ENCODE data around the gene PRKCH. TPM values are rescaled to one million over a fixed set of nuclear protein-coding genes. Genes with fewer than 3 reads are reported as not detected.

The PRKCH gene
- total RNA-seq, 1 experiment from 2014 or later = 170 TPM

- Histone ChIP-seq H2AFZ (ENCODE audit: low read length) (no peak overlapping the region), H3K4me2 (ENCODE audit: low read length) (0 out of 2 replicates have a peak overlapping the region, but pooled peaks have one; percentile 11), H3K79me2 (ENCODE audit: low read length) (peaks cover 5% of the 10 kb centered on the region; the same call in 1 of the 2 replicates), H3K9ac (ENCODE audit: low read length) (peak overlapping the region; percentile 85; the same call in 1 of the 2 replicates), H3K4me1 (ENCODE audit: insufficient read depth, low read length) (peaks cover 83% of the 10 kb centered on the region), H3K9me3 (ENCODE audit: low read length) (no peaks in the 10 kb centered on the region), H4K20me1 (ENCODE audit: low read length) (no peaks in the 10 kb centered on the region), H3K27me3 (ENCODE audit: low read length) (no peaks in the 10 kb centered on the region), H3K27ac (ENCODE audit: low read length) (peak overlapping the region; percentile 95), H3F3A (ENCODE audit: low read length, unreplicated experiment) (peaks cover 16% of the 10 kb centered on the region), H3K4me3 (ENCODE audit: low read length) (no peak overlapping the region), H3K9me2 (replicated peaks; ENCODE audit: low read length) (no peaks in the 10 kb centered on the region), H3K36me3 (ENCODE audit: low read depth, low read length) (no peaks in the 10 kb centered on the region)
- DNase-seq (peak; percentile 53), ATAC-seq (no peak)
- ChIA-PET CTCF (no interaction called here), POLR2A (ENCODE audit: unreplicated experiment) (interaction anchor here (1.0 kb wide), 2 partner anchors 31 to 36 kb away, joined by 3 to 6 read pairs; no protein-coding TSS in a partner anchor)
- TF ChIP-seq, protein P1, sequence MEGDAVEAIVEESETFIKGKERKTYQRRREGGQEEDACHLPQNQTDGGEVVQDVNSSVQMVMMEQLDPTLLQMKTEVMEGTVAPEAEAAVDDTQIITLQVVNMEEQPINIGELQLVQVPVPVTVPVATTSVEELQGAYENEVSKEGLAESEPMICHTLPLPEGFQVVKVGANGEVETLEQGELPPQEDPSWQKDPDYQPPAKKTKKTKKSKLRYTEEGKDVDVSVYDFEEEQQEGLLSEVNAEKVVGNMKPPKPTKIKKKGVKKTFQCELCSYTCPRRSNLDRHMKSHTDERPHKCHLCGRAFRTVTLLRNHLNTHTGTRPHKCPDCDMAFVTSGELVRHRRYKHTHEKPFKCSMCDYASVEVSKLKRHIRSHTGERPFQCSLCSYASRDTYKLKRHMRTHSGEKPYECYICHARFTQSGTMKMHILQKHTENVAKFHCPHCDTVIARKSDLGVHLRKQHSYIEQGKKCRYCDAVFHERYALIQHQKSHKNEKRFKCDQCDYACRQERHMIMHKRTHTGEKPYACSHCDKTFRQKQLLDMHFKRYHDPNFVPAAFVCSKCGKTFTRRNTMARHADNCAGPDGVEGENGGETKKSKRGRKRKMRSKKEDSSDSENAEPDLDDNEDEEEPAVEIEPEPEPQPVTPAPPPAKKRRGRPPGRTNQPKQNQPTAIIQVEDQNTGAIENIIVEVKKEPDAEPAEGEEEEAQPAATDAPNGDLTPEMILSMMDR (conservative IDR thresholded peaks at IDR 0.05; ENCODE audit: low read depth, low read length) = no peak
- TF ChIP-seq EZH2 (IDR thresholded peaks at IDR 0.05; ENCODE audit: low read length, unreplicated experiment) (no peak), EZH2phosphoT487 (IDR thresholded peaks at IDR 0.05; ENCODE audit: borderline replicate concordance, low read length) (no peak)
- no TSS peak for BruUV-seq (replicated peaks)
- intact Hi-C loops (cut with micrococcal nuclease) = no loop called here
Observed at GRCh38 chr14:61556455-61556854, 235.1 kb downstream of the PRKCH start.

DNA sequence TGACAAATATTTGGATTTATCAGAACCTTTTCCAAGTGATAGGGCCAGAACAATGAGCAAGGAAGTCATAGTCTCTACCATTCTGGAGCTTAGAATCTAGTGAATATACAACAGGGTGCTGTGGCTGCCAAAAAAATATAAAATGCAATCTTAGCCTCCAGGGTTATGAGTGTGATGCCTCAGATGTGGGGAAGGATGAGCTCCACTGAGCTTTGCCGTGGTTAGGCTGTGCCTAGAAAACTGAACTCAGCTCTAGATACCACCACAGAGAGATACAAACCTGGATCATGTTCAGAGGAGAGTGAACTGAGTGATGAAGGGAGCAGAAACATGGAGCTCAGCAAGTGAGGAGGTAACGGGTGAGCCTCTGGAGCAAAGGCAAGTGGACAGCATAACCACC is 235.9 kb downstream of the PRKCH start:
- POLR2A ChIA-PET (ENCODE audit: unreplicated experiment) = interaction anchor here (1.0 kb wide), 1 partner anchor 37 kb away, joined by 6 read pairs; no protein-coding TSS in a partner anchor
- Histone ChIP-seq H3K9me3 (ENCODE audit: low read length) (no peaks in the 10 kb centered on the region), H3K4me3 (ENCODE audit: low read length) (no peak overlapping the region), H3K27me3 (ENCODE audit: low read length) (no peaks in the 10 kb centered on the region), H3K9me2 (replicated peaks; ENCODE audit: low read length) (no peaks in the 10 kb centered on the region), H3K9ac (ENCODE audit: low read length) (peak overlapping the region; percentile 6; the same call in 1 of the 2 replicates), H3F3A (ENCODE audit: low read length, unreplicated experiment) (peaks cover 20% of the 10 kb centered on the region), H3K27ac (ENCODE audit: low read length) (peak overlapping the region; percentile 95), H4K20me1 (ENCODE audit: low read length) (no peaks in the 10 kb centered on the region), H3K4me1 (ENCODE audit: insufficient read depth, low read length) (peaks cover 90% of the 10 kb centered on the region), H2AFZ (ENCODE audit: low read length) (no peak overlapping the region), H3K36me3 (ENCODE audit: low read depth, low read length) (no peaks in the 10 kb centered on the region), H3K79me2 (ENCODE audit: low read length) (peaks cover 5% of the 10 kb centered on the region; the same call in 1 of the 2 replicates), H3K4me2 (ENCODE audit: low read length) (no peak overlapping the region)
- intact Hi-C loops (cut with micrococcal nuclease) = no loop called here
- DNase-seq (no peak), ATAC-seq (no peak)
- BruUV-seq (replicated peaks) = no TSS peak
- CTCF ChIA-PET = interaction anchor here (0.5 to 0.7 kb wide), 2 partner anchors 102 to 233 kb away, joined by 3 to 7 read pairs; no protein-coding TSS in a partner anchor
- no peak for TF ChIP-seq EZH2phosphoT487 (IDR thresholded peaks at IDR 0.05; ENCODE audit: borderline replicate concordance, low read length)
- TF ChIP-seq, protein P1 (conservative IDR thresholded peaks at IDR 0.05; ENCODE audit: low read depth, low read length) = no peak
- no peak for TF ChIP-seq EZH2 (IDR thresholded peaks at IDR 0.05; ENCODE audit: low read length, unreplicated experiment)

DNA sequence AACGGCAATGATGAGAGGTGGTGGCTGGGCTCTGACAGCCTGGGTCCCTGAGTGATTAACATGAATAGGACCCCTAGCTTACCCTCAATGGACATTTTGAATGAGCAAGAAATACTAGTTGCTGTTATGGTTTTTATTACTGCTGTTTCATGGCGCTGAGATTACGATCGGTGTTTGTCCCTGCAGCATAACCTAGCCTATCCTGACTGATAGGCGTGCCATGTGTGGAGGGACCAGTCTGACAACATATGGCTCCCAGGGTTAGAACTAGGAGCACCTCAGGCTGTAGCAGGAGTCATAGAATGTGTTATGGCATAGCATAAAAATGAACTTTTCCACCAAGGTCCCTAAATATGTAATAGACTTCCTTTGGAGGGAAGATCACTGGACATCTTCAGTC is 236.5 kb downstream of the PRKCH start:
- intact Hi-C loops (cut with micrococcal nuclease) = no loop called here
- POLR2A ChIA-PET (ENCODE audit: unreplicated experiment) = no interaction called here

More for the DNA sequence above, 236.5 kb downstream of the PRKCH start:
- Histone ChIP-seq H3K4me1 (ENCODE audit: insufficient read depth, low read length) (peaks cover 88% of the 10 kb centered on the region), H3F3A (ENCODE audit: low read length, unreplicated experiment) (peaks cover 24% of the 10 kb centered on the region), H3K4me2 (ENCODE audit: low read length) (no peak overlapping the region), H4K20me1 (ENCODE audit: low read length) (no peaks in the 10 kb centered on the region), H3K27me3 (ENCODE audit: low read length) (no peaks in the 10 kb centered on the region), H3K9ac (ENCODE audit: low read length) (no peak overlapping the region; the same call in 1 of the 2 replicates), H2AFZ (ENCODE audit: low read length) (no peak overlapping the region), H3K9me2 (replicated peaks; ENCODE audit: low read length) (no peaks in the 10 kb centered on the region), H3K36me3 (ENCODE audit: low read depth, low read length) (no peaks in the 10 kb centered on the region), H3K4me3 (ENCODE audit: low read length) (no peak overlapping the region), H3K79me2 (ENCODE audit: low read length) (peaks cover 5% of the 10 kb centered on the region; the same call in 1 of the 2 replicates), H3K9me3 (ENCODE audit: low read length) (no peaks in the 10 kb centered on the region), H3K27ac (ENCODE audit: low read length) (peak overlapping the region; percentile 95; the same call in 1 of the 2 replicates)
- no peak for DNase-seq
- no TSS peak for BruUV-seq (replicated peaks)
- ATAC-seq = no peak
- TF ChIP-seq EZH2phosphoT487 (IDR thresholded peaks at IDR 0.05; ENCODE audit: borderline replicate concordance, low read length) = no peak
- TF ChIP-seq, protein P1 (conservative IDR thresholded peaks at IDR 0.05; ENCODE audit: low read depth, low read length) = no peak
- TF ChIP-seq EZH2 (IDR thresholded peaks at IDR 0.05; ENCODE audit: low read length, unreplicated experiment) = no peak
- CTCF ChIA-PET = interaction anchor here (0.5 kb wide), 1 partner anchor 102 kb away, joined by 7 read pairs; no protein-coding TSS in a partner anchor
